GM18858 (cell line): ENCODE data around the gene UBE3B.

Source experiments
- ATAC-seq: cut with Tn5 transposase; IDR thresholded peaks from one replicate; pipeline ENCODE4 v1.9.1; 2021; ENCODE audit not compliant: unreplicated experiment

UBE3B gene

DNA sequence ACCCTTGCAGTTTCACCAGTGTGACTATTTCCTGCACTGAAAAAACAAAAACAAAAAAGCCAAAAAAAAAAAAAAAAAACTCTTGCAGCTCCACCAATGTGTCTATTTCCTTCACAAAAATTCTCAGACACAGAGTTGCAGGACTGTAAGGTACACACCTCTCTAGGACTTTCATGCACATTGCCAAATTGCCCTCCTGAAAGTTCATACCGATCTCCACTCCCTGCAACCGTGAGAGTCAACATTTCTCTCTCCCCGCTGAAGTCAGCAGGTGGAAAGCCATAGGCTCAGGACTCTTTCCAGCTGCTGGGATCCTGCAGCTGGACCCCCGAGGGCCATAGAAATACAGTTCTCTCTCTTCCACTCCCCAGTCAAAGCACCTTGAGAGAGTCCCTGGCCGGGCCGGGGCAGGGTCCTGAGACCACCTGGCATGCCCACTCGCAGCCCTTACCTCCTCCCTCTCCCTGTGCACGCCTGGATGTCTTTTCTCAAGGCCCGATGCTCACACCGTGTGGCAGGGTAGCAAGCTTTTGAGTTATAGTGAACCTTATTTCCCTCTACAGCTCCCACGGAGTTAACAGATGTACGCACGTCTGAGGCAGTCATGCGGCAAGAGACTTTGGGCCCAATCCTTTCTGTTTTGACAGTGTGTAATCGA is 72.3 kb downstream of the UBE3B start:
- no peak for ATAC-seq

DNA sequence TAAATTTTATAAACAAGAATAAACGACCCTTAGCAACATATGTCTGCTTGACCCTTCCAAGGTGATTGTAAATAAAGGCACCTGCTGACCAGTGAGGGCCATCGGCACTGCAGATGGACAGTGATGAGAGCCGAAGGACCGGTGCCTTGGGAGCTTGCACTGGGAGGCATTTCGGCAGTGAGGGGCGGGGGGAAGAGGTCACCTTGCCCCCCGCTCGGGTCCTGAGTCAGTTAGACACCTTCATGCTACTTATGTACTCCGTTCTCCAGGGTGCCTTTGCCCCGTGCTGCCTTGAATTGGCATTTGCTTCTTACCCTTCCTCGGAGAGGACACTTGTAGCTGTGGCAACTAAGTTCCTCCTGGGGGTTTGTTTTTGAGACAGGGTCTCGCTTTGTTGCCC is 72.8 kb downstream of the UBE3B start:
- no peak for ATAC-seq

- no peak for ATAC-seq
Observed at GRCh38 chr12:109551108-109551507, 73.7 kb downstream of the UBE3B start.

GRCh38 chr12:109552971-109553370 is 75.5 kb downstream of the UBE3B start:
- no peak for ATAC-seq

DNA sequence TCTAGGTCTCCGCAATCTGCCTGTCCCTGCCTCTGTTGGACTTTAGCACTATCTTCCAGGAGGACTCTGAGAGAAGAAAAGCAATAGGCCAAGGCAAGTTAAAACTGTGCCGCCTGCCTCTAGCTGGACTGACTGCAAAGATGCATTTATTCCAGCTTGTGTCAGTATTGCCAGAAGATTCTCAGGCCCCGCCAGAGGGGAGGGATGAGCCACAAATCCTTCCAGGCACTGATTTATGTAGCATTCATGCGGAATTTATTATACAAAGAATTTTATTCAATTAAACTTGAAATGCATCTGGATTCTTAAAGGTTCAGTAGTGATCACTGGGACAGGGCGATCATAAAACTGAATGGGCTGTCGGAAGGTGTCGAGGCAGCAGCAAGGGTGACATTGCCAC is 76.0 kb downstream of the UBE3B start:
- no peak for ATAC-seq

DNA sequence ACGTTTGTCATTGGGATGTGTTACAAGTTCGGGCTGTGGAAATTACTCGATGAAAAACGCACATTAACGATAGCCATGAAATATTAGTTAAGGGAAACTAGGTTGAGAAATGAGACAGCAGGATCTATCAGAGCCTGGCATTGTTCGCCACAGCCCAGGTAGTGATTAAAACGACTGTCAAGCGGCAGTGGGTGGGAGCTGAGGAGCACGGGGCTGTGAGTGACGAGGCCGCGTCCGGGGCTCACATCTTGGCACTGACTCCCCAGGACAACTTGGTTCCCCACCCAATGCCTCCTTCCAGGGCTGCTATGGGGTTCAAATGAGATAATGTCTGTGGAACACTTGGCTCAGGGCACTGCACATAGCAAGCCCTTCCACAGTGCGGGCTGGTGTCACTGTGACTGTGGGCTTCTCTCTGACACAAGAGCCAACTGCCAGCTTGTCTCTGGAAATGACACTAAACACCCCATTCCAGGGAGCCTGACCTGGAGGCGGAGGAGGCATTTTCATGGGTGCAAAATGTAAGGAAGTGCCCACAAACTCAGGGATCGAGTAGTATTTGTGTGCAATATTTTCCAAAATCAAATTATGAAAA is 76.6 kb downstream of the UBE3B start:
- ATAC-seq, result no peak

GRCh38 chr12:109554761-109555160 is 77.3 kb downstream of the UBE3B start:
- no peak for ATAC-seq

DNA sequence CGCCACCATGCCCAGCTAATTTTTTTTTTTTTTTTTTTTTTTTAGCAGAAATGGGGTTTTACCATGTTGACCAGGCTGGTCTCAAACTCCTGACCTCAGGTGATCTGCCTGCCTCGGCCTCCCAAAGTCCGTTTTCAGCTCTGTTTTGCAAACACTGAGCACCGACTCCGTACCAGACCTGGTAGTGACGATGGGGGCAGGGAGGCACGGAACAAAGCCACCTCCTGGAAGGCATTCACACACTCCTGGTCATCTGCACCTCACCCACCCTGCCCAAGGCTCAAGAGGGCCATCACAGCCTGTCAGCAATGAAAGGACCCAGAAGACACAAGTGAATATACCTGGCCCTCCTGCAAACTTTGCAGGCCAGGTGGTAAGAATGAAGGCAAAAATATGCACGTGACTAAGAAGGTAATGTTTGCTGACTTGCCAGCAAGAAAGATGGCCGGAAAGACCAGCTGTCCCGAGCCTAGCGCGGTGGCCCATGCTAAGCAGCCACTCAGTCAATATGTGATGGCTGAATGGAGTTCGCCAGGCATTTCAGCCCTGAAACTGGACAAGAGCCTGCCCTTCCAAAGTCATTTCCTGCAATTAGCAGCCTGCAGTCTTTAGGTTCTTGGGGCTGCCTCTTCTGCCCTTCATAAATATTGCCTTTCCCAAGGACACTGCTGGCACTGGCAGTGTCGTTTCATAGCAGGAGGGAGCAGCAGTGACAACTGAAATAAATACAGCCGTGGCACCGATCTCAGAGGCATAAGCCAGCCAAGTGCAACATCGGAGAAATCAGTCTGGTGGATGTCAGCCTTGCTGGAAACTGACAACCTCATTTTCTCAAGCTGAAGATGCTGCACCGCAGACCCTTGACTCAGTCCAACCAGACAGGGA is 78.2 kb downstream of the UBE3B start:
- ATAC-seq, result no peak

GRCh38 chr12:109557200-109557599 is 79.8 kb downstream of the UBE3B start:
- no peak for ATAC-seq

DNA sequence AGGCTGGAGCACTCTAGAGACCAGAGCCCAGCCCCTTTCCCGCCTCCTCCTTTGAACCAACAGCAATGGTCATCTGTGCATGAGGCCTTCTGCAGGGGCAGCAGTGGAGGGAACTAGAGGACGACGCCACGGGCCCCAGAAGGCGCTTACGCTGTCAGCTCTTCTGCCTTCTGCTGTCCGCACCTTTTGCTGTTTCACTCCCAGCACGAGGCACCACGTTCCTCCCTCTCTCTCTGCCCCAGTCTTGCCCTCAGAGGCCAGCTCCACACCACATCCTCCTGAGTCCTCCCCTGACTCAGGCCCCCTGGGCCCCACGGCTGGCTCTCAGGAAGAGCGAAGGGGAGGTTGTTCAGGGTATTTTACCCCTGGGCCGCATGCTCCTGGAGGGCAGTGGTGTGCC is 80.4 kb downstream of the UBE3B start:
- no peak for ATAC-seq

- ATAC-seq, result no peak
Observed at GRCh38 chr12:109558374-109559199, 81.2 kb downstream of the UBE3B start.

DNA sequence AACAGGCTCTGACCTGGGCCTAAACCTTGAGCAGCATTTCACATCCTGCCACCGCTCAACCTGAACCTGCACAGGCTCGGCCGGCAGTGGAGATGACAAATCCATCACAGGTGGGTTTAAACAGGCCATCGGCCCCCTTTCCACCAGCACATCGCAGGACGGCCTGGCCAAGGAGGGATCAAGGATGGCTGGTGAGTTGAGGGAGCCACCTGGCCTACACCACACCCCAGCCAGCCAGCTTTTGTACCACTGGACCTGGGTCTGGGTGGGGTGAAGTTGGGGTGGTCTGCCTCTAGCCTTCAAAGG is 81.7 kb downstream of the UBE3B start:
- no peak for ATAC-seq

GRCh38 chr12:109559601-109560000 is 82.2 kb downstream of the UBE3B start:
- no peak for ATAC-seq

- no peak for ATAC-seq
Observed at GRCh38 chr12:109560867-109561710, 83.7 kb downstream of the UBE3B start.

GRCh38 chr12:109561711-109562030 is 84.2 kb downstream of the UBE3B start:
- ATAC-seq, result no peak

DNA sequence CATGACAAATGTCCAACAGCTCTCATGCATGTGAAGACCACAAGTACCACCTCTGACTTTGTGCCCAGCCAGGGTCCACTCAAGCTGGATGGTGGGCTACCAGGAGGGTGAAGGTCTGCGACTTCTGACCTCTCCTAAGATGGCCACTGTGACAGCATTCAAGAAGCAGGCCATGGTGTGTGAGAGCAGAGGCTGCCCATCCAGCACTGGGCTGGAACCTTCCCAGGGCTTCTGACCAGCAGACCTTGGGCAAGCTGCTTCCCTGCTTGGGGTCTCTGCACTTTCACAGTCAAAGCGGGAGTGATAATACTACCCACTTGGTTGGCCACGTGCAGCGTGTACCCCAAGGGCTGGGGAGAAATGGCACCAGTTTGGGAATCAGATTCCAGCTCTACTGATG is 85.4 kb downstream of the UBE3B start:
- no peak for ATAC-seq

DNA sequence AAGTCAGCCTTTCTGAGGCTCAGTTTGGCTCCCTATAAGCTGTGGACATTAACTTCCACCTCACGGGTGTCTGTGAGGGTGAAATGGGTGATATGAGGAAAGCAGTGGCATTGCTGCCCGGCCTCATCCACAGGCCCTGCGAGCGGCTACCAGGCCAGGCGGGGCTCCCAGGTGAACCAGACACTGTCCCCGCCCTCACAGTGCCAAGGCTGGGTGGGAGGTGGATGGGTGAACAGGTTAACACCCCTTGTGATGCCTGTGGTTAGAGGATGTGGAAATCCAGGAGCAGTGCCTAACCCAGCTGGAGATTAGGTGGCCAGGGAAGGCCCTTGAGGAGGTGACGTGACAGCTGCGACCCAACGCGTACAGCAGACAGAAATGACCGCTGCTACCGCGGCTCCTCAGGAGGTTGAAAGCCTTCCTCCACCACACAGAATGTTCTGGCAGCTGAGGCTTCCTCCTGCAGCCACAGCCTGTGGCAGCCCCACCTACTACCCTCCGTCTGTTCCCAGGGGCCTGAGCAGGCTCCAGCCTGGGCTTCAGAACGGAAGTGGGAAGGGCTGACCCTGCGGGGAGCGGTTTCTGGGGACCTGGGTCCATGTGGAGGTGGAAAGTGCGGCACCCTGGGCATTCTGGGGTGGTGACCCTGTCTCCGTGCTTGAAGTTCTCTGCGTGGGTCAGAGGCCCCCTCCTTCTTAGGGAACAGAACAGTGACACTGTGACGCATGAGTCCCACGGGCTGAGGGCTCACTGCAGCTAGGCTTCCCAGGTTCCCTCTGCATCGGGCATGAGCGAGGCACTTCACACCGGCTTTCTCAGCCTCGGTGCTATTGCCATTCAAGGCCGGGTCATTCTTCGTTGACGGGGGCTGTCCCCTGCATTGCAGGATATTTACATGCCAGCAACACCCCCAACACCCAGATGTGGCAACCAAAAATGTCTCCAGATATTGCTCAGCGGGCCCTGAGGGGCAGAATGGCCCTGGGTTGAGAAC is 86.2 kb downstream of the UBE3B start:
- no peak for ATAC-seq

- ATAC-seq, result no peak
Observed at GRCh38 chr12:109566424-109566823, 89.0 kb downstream of the UBE3B start.

- ATAC-seq, result no peak
Observed at GRCh38 chr12:109567296-109567695, 89.9 kb downstream of the UBE3B start.
